HG02678 (cell line): ENCODE results near the gene KATNB1.
"Not testable (repeated sequence)": the region's sequence is repeated elsewhere in the genome, so short reads cannot be mapped to it uniquely, and the experiment has no call there.

Experiments used
- ATAC-seq: cut with Tn5 transposase; IDR thresholded peaks from one replicate; pipeline ENCODE4 v1.9.1; 2021; ENCODE audit warnings: mild to moderate bottlenecking, moderate library complexity; ENCODE audit not compliant: unreplicated experiment

The KATNB1 gene

GRCh38 chr16:57742543-57742942, 7.0 kb downstream of the KATNB1 start:
- ATAC-seq = no peak

- ATAC-seq = no peak
Measured at GRCh38 chr16:57743458-57743857, 7.9 kb downstream of the KATNB1 start.

DNA sequence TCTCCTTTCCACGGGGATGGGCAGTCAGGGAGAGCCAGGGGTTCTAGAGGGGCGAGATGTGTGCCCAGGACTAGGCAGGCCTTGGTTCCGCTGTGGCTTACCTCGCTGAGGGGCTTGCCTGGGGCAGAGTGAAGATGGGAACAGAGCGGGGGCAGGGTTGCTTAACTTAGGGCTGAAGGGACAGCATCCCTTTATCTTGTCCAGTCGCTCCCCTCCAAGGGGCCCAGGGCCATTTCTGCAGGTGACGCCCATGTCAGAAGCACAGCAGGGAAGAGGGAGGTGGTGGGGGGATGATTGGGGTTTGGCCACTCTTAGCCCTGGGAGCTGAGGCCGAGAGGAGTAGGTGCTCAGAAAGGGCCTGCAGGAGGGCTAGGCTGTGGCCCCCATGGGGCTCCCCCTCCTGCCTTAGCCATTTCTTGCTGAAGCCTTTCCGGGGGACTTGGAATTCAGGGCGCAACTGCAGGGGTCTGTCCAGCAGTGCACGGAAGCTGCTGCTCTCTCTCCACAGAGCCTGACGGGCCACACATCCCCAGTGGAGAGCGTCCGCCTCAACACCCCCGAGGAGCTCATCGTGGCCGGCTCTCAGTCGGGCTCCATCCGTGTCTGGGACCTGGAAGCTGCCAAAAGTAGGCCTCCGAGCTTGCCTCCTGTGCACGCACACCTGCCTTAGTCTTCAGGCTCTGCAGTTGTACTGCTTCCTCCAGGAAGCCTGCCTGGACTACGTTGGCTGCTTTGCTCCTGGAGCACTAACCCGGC, 8.5 kb downstream of the KATNB1 start:
- ATAC-seq = no peak

GRCh38 chr16:57744642-57744903, 9.0 kb downstream of the KATNB1 start:
- no peak for ATAC-seq

- ATAC-seq = no peak
Measured at GRCh38 chr16:57745768-57746167, 10.2 kb downstream of the KATNB1 start.

GRCh38 chr16:57746316-57746715, 10.7 kb downstream of the KATNB1 start:
- not testable (repeated sequence) for ATAC-seq

GRCh38 chr16:57747091-57747490, 11.5 kb downstream of the KATNB1 start:
- no peak for ATAC-seq

DNA sequence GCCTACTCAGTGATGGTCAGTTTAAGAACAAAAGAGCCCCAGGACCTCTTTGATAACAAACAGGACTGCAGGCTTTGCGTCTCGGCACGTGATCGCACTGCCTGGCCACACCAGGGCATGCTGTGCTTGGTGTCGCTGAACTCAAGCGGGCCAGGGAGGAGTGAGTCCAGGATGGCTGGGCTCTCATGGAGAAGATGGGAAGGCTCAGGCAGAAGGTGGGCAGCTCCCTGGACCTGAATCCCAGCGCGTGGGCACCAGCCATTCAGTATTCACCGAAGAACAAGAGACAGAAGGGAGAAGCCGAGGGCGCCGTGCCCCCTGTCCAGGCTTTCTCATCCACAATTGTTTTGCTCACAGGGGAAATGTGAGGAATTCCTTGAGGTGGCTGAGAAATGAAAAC, 11.9 kb downstream of the KATNB1 start:
- no peak for ATAC-seq

- ATAC-seq = no peak
Measured at GRCh38 chr16:57747996-57748395, 12.4 kb downstream of the KATNB1 start.

DNA sequence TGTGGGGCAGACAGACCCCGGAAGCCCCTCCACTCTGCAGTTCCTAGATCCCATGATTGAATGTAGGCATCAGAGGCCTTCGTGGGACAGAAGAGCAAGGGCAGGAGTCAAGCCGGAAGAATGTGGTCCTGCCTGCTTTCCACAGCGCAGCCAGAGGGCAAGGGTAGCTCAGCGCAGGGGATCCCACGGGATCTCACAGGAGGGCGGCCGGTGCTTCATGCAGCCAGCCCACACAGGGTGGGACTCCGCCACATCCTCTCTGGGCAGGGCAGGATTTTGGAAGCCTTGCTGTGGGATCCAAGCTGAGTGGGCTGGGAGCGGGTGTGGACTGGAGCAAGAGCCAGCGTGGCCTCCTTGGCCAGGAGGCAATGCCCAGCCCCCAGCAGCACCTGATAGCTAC, 13.0 kb downstream of the KATNB1 start:
- no peak for ATAC-seq

DNA sequence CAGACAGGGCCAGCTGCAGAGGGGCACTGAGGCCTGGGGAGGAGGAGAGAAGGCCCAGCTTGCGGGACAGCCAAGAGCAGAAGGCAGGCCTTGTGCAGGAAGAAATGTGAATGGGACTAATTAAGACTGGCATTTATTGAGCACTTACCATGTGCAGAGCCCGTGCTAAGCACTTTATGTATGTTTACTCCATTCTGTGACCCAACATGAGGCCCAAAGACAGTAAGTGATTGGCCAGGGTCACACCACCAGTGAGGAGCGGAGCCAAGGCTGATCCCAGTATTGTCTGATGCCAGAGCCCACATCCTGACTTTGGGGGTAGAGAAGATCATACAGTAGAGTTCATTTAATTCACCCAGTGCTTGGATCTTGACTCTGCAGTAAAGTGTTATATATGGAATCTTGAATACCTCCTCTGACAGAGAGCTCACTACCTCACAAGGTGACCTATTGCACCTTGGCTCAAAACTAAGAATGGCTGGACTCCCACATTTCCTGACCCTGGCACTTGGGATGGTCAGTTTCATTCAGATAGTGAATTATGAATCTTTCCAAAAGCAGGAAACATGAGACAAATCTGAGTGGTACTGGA, 13.6 kb downstream of the KATNB1 start:
- ATAC-seq = no peak

DNA sequence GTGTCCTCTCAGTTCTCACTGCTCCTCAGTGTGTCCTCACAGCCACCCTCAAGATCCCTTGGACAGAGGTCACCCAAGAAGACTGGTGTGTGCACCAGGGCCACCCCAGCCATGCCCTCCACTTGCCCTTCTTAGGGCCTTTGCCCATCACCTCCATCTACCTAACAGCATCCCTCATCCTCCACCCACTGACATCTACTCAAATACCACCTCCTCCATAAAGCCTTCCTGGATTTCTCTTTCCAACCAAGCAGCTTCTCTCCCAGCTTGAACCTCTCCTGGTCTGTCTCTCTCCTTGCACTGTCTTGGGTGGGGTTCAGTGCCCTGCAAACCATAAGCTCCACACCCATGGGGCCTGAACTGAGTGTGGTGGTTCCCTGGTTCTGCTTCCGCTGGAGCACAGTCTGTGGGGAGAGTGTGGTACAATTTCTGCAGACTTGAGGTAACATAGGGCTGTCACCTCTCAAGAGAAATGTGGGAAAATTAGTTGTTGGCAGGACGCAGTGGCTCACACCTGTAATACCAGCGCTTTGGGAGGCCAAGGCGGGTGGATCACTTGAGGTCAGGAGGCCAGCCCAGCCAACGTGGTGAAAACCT, 14.4 kb downstream of the KATNB1 start:
- ATAC-seq = no peak

DNA sequence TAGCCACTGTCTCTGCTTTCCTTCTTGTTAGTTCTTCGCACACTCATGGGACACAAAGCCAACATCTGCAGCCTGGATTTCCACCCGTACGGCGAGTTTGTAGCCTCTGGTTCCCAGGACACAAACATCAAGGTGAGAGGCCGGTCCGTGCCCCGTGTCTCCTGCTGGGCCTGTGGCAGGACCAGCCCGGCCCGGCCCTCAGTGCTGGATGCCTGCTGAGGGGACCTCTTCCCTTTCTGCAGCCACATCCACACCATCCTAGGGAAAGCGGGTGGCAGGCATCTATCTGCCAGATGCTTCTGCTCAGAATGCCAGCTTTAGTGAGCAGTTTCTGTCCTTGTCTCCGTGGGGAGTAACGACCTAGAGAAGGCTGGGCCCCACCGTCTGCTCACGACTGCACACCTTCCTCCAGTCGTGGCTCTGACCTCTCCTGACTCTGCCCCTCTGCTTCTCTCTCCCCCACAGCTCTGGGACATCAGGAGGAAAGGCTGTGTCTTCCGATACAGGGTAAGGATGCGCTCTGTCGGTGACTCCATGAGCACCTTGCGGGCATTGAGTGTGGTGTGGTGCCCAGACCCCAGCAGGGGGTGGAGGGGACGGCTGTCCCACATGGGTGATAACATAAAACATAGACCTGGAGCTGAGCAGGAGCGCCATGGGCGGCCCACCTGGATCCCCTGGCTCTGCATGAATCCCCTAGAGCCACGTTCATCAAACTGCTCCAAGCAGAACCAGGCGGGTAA, 15.4 kb downstream of the KATNB1 start:
- ATAC-seq = no peak

GRCh38 chr16:57751539-57752202, 16.1 kb downstream of the KATNB1 start:
- no peak for ATAC-seq

DNA sequence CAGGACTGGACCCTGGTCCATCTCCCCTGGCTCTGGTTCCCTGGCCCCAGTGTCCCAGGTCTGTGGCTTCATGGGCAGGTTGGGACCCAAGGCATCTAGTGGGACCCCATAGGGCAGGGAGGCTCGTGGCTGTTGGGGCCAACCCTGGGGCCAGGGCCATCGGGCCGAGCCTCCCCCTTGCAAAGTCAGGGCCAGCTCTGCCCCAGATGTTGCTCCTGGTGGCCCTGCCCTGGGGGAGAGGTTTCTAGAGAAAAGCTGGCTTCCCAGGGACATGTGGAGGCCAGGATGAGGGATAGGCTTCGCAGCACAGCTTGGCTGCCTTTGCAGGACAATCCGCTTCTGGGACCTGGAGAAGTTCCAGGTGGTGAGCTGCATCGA, 16.6 kb downstream of the KATNB1 start:
- ATAC-seq = no peak

- ATAC-seq = no peak
Measured at GRCh38 chr16:57752581-57753447, 17.2 kb downstream of the KATNB1 start.

GRCh38 chr16:57753448-57754353, 18.1 kb downstream of the KATNB1 start:
- no peak for ATAC-seq

DNA sequence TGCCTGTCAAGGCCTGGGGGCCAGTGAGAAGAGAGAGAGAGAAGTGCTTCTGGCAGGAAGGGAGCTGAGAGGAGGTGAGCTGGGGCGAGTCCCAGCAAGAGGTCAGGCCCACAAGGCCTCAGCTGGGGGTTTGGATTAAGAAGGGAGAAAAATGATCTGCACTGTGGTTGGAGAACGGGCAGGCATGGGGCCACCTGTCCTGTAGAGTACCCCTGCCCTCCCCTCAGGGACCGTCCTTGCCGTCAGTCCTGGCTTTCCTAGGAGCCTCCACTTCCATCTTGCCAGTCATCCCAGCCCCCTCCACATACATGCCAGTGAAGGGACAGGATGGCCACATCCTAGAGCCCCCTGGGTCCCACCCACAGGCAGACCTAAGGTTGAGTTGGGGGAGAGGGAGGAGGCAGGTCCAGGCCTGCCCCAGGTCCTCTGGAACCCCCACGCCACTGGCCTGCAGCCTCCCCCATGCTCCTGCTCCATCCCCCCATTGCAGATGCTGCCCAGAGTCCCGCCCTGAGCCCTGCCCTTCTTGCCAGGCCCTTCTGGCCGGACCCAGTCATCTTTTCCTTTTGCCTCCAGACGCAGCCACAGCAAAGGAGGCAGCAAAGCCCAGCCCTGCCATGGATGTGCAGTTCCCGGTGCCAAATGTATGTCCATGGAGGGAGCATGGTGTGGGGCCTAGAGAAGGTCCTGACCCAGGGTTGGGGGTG, 18.9 kb downstream of the KATNB1 start:
- ATAC-seq = no peak
